K562 (cell line): ENCODE measurements around the gene PRKAR1B. TPM values are rescaled to one million over a fixed set of nuclear protein-coding genes. Genes with fewer than 3 reads are reported as not detected.

Experiments
- CBX8 ChIP-seq: fragments of 200-600 bp; sonication (generic); IDR thresholded peaks from 2 replicates; pipeline ENCODE4 v1.6.1; 2012; ENCODE audit warnings: borderline replicate concordance, mixed run types, low read depth, mild to moderate bottlenecking, moderate library complexity, mixed read lengths, low read length, control low read depth, inconsistent platforms; ENCODE audit not compliant: poor library complexity, severe bottlenecking; ENCODE audit errors: extremely low read depth
- ESRRB ChIP-seq: fragments of 250-450 bp; sonication (Bioruptor Pico); IDR thresholded peaks from 2 replicates; pipeline ENCODE4 v1.5.0; 2020; ENCODE audit warnings: mild to moderate bottlenecking, moderate library complexity, borderline replicate concordance
- NCOA1 ChIP-seq: fragments of 450-650 bp; IDR thresholded peaks from 2 replicates; pipeline ENCODE4 v1.6.1; 2016; ENCODE audit warnings: low read depth
- NCOR1 ChIP-seq: fragments of 450-650 bp; IDR thresholded peaks from 2 replicates; pipeline ENCODE4 v1.6.1; 2016; ENCODE audit warnings: mild to moderate bottlenecking, moderate library complexity
- POLR2H ChIP-seq: IDR thresholded peaks from 2 replicates; pipeline ENCODE4 v1.6.1; 2016; ENCODE audit warnings: missing genetic modification characterization, low read depth, mild to moderate bottlenecking, control low read depth, missing compliant biosample characterization, moderate library complexity
- RBM25 ChIP-seq: fragments of 200-400 bp; formaldehyde crosslinking; IDR thresholded peaks from 2 replicates; pipeline ENCODE4 v1.6.1; 2018; ENCODE audit warnings: low read length, low read depth, moderate library complexity; ENCODE audit not compliant: severe bottlenecking
- SAP30 ChIP-seq: fragments of 200-600 bp; sonication (generic); IDR thresholded peaks from 2 replicates; pipeline ENCODE4 v1.6.1; 2012; ENCODE audit warnings: borderline replicate concordance, low read depth, mild to moderate bottlenecking, moderate library complexity, low read length, control low read depth, inconsistent platforms; ENCODE audit not compliant: insufficient read depth, poor library complexity, severe bottlenecking
- TAF15 ChIP-seq: fragments of 200-400 bp; formaldehyde crosslinking; IDR thresholded peaks from 2 replicates; pipeline ENCODE4 v1.6.1; 2017; ENCODE audit warnings: mild to moderate bottlenecking, low read depth, low read length, moderate library complexity
- TAL1 ChIP-seq: fragments of 450-650 bp; IDR thresholded peaks from 2 replicates; pipeline ENCODE4 v1.6.1; 2016; ENCODE audit warnings: mild to moderate bottlenecking
- polyA plus RNA-seq, 8 experiments: library from polyadenylated mRNA; depleted of rRNA in 4 of 8; stranded (reverse) in 5 of 8; unstranded in 3 of 8; fragments of >200 nt; fragmentation: Nextera tagmentation in 2 of 8; fragmentation: Illumina TruSeq in 1 of 8; extraction: Ambion mirVana in 2 of 8; extraction: Trizol in 1 of 8; gene quantifications; 2 replicates each; pipeline versions ENCODE4 v1.2.1 to v1.2.3, GENCODE V29; 2011 to 2014; ENCODE audit warnings: inconsistent platforms in 1 of 8, missing spikeins in 1 of 8
- total RNA-seq, 7 experiments: library from RNA; depleted of rRNA in 6 of 7; stranded (reverse); fragments of >200 nt in 6 of 7; fragmentation: Illumina TruSeq in 2 of 7; extraction: Trizol in 2 of 7; gene quantifications; 2 replicates each; pipeline versions ENCODE4 v1.2.1 to v1.2.3, GENCODE V29; 2011 to 2021; ENCODE audit warnings: low replicate concordance in 1 of 7
- TF ChIP-seq, protein P1 (sequence below), 2 experiments: IDR thresholded peaks in 1 of 2; conservative IDR thresholded peaks in 1 of 2; 2 replicates each; pipeline ENCODE4 v1.6.1; 2016; ENCODE audit warnings: low read depth in 2 of 2, mild to moderate bottlenecking in 1 of 2, missing compliant biosample characterization in 1 of 2, missing genetic modification characterization in 1 of 2, moderate library complexity in 1 of 2
- TF ChIP-seq, protein P2 (sequence below), 2 experiments: IDR thresholded peaks; 2 replicates each; pipeline ENCODE4 v1.6.1; 2012; ENCODE audit warnings: improper control_type of control experiment in 2 of 2, low read depth in 2 of 2, low read length in 2 of 2, borderline replicate concordance in 1 of 2
- TF ChIP-seq, protein P3 (sequence below): fragments of 450-650 bp; IDR thresholded peaks from 2 replicates; pipeline ENCODE4 v1.6.1; 2018; ENCODE audit not compliant: partially characterized antibody
- TF ChIP-seq, protein P4 (sequence below), 2 experiments: fragments of 450-650 bp; conservative IDR thresholded peaks; 2 replicates each; pipeline ENCODE4 v1.6.1; 2017; ENCODE audit warnings: mild to moderate bottlenecking in 2 of 2, moderate library complexity in 2 of 2

PRKAR1B gene
- total and polyA plus RNA-seq, 9 of the 15 experiments (the other 6 are each of a cell fraction or from before 2014, with no cell fraction given), result 0.99 to 30.5 (median 12.7) TPM

DNA sequence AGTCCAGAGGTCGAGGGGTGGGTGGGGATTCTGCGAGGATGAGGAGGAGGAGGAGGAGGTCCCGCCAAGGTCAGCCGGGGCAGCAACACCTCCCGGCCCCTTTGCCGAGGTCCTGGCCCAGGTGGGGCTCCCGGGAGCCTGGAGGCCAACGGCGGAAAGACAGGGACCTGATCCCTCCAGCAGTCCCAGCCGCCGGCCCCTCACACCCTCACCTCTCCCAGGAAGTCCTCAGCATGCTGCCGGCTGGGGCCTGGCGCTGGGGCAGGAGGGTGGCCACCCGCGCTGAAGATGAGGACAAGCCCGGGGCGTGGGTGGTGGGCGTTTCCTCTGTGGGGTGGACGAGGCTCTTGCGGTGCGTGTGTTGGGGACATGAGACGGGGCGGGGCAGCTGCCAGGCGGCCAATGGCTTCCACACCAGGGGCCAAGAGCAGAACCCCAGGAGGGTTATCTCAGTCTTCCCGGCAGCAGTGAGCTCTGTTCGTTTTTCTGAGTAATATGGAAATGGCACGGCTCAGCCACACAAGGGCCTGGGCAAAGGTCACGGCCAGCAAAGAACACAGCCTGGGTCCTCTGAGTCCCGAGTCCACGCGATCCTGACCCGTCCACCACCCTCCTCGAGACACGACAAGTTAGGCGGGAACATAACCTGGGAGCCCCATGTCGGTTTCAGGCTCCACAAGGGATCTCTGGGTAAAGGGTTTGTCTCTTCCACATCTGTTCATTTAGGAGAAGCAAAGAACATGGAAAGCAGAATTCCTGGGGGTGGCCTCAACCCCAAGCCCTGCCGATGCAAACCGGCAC lies 124.5 kb downstream of the PRKAR1B start (continued):
- TF ChIP-seq, protein P1, sequence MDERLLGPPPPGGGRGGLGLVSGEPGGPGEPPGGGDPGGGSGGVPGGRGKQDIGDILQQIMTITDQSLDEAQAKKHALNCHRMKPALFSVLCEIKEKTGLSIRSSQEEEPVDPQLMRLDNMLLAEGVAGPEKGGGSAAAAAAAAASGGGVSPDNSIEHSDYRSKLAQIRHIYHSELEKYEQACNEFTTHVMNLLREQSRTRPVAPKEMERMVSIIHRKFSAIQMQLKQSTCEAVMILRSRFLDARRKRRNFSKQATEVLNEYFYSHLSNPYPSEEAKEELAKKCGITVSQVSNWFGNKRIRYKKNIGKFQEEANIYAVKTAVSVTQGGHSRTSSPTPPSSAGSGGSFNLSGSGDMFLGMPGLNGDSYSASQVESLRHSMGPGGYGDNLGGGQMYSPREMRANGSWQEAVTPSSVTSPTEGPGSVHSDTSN (CRISPR knock-in tag; IDR thresholded peaks at IDR 0.05; ENCODE audit: low read depth), result no peak
- TF ChIP-seq, protein P1 (tag; conservative IDR thresholded peaks at IDR 0.05; ENCODE audit: low read depth), result no peak
- TF ChIP-seq TAL1 (no peak), POLR2H (tag) (peak; percentile 58; the same call in 1 of the 2 replicates), TAF15 (no peak), NCOR1 (0 out of 2 replicates have a peak, but pooled peaks have one; percentile 13), ESRRB (no peak), NCOA1 (no peak), CBX8 (no peak), RBM25 (no peak), SAP30 (no peak)
- TF ChIP-seq, protein P2, sequence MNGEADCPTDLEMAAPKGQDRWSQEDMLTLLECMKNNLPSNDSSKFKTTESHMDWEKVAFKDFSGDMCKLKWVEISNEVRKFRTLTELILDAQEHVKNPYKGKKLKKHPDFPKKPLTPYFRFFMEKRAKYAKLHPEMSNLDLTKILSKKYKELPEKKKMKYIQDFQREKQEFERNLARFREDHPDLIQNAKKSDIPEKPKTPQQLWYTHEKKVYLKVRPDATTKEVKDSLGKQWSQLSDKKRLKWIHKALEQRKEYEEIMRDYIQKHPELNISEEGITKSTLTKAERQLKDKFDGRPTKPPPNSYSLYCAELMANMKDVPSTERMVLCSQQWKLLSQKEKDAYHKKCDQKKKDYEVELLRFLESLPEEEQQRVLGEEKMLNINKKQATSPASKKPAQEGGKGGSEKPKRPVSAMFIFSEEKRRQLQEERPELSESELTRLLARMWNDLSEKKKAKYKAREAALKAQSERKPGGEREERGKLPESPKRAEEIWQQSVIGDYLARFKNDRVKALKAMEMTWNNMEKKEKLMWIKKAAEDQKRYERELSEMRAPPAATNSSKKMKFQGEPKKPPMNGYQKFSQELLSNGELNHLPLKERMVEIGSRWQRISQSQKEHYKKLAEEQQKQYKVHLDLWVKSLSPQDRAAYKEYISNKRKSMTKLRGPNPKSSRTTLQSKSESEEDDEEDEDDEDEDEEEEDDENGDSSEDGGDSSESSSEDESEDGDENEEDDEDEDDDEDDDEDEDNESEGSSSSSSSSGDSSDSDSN (IDR thresholded peaks at IDR 0.05; ENCODE audit: borderline replicate concordance in 1 of 2, low read depth in 2 of 2, low read length in 2 of 2), result no peak
- TF ChIP-seq, protein P3, sequence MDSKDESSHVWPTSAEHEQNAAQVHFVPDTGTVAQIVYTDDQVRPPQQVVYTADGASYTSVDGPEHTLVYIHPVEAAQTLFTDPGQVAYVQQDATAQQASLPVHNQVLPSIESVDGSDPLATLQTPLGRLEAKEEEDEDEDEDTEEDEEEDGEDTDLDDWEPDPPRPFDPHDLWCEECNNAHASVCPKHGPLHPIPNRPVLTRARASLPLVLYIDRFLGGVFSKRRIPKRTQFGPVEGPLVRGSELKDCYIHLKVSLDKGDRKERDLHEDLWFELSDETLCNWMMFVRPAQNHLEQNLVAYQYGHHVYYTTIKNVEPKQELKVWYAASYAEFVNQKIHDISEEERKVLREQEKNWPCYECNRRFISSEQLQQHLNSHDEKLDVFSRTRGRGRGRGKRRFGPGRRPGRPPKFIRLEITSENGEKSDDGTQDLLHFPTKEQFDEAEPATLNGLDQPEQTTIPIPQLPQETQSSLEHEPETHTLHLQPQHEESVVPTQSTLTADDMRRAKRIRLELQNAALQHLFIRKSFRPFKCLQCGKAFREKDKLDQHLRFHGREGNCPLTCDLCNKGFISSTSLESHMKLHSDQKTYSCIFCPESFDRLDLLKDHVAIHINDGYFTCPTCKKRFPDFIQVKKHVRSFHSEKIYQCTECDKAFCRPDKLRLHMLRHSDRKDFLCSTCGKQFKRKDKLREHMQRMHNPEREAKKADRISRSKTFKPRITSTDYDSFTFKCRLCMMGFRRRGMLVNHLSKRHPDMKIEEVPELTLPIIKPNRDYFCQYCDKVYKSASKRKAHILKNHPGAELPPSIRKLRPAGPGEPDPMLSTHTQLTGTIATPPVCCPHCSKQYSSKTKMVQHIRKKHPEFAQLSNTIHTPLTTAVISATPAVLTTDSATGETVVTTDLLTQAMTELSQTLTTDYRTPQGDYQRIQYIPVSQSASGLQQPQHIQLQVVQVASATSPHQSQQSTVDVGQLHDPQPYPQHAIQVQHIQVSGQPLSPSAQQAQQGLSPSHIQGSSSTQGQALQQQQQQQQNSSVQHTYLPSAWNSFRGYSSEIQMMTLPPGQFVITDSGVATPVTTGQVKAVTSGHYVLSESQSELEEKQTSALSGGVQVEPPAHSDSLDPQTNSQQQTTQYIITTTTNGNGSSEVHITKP, result no peak
- TF ChIP-seq, protein P4, sequence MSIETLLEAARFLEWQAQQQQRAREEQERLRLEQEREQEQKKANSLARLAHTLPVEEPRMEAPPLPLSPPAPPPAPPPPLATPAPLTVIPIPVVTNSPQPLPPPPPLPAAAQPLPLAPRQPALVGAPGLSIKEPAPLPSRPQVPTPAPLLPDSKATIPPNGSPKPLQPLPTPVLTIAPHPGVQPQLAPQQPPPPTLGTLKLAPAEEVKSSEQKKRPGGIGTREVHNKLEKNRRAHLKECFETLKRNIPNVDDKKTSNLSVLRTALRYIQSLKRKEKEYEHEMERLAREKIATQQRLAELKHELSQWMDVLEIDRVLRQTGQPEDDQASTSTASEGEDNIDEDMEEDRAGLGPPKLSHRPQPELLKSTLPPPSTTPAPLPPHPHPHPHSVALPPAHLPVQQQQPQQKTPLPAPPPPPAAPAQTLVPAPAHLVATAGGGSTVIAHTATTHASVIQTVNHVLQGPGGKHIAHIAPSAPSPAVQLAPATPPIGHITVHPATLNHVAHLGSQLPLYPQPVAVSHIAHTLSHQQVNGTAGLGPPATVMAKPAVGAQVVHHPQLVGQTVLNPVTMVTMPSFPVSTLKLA (conservative IDR thresholded peaks at IDR 0.05), result peak; percentile 54 to 69; a peak in 3 of 4 replicates
